ENCODE data around the gene RBM19.

Gene RBM19

DNA sequence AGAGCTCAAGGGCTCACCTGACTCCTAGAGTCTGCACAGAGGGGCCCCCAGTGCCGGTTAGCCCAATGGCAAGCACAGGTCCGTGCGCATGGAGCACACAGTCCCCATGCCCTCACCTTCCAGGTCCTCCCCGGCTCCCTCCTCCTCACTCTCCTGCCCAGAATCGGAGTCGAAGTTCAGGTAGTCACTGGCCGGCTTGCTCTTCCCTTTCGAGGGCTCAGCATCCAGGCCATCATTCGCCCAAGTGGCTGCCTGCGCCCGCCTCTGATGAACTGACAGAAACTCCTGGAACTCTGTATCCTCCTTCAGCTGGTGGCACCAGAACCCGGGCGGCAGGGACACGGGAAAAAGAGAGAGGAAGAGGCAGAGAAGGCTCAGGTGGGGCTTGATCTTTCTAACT is 7.0 kb downstream of the RBM19 start:
- DNase-seq = no peak

DNA sequence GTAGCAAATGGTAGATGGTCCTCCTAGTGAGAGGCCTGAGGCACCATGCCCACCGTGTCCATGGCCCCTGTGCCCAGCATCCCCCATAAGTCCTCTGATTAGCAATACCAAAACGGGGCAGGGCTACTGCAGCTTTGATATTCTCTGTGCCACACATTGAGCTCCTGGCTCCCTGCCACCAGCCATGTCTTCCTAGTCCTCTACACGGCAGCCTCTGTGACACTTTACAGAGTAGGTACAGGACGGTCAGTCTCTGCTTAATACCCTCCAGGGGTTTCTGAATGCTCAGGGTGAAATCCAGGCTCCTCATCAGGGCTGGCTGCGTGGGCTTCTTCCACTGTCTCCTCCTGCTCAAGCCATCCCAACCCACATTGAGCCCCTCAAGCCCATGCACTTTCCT is 8.0 kb downstream of the RBM19 start:
- no peak for DNase-seq

DNA sequence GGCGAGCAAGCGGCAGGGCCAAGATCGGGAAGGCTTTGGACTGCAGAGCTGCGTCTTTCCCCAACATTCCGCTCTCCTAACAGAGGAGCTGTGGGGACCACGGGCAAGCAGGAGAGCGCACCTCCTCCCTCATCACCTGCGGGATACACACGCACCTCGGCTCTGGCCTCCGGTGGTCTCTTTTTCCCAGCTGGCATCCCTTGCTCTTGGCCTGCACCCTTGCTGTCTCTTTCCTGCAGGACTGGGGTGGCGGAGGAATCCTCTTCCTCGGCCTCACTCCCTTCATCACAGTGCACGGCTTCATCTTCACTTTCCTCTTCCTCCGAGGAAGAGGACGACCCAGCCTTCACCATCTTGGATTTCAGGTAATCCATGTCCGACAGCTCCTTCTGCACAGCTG is 8.5 kb downstream of the RBM19 start:
- no peak for DNase-seq

DNA sequence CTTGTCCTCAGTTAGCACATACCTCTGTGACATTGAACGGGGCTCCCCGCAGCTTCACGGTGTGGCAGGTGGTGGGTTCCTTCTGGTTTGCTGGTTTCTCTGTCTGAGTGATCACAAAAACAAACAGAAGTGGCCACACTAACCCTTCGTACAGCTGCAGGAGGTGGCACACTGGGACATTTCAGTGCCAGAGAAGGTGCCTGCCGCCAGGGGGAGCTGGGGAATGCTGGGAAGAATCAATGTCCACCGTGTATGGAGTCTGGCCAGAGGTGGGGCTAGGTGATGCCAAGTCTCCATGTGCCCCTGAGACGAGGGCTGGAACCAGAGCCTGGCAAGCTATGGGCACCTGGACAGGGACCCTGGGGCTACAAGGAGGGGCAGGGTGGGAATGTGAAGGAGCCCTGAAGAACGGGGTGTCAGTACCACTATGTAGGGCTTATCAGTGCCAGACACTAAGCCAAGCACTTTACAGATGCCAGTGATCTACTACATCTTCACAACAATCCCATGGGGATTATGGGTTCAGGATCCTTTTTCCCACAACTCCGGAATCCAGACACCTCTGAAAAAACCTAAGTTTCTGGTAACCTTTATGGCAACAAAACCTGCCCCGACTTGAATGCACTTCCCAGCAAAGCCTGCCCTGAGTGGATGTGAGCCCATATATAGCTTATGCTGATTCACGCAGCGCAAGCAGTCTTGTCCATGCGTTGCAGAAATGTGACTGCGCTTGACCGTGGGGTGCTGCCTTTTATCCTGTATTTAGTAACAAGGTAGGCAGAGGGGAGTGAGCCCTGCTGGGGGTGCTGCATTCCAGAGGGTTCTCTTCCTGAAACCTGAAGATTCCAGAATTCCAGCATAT is 10.8 kb downstream of the RBM19 start:
- no peak for DNase-seq

DNA sequence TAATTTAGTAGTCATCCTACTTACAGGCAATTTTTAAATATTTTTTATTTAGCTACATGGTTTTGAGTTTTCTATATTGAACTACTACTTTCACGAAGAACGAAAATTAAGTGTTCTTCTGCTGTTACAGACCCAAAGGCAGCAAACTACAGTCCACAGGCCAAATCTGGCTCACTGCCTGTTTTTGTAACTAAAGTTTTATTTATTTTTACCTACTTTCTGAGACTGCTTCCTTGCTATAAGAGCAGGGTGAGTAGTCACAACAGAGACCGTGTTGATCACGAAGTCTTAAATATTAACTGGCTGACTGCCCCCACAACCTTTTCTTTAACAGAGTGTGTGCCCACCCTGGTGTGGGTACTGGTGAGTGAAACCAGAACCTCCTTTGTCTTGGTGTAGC is 11.6 kb downstream of the RBM19 start:
- DNase-seq = no peak

DNA sequence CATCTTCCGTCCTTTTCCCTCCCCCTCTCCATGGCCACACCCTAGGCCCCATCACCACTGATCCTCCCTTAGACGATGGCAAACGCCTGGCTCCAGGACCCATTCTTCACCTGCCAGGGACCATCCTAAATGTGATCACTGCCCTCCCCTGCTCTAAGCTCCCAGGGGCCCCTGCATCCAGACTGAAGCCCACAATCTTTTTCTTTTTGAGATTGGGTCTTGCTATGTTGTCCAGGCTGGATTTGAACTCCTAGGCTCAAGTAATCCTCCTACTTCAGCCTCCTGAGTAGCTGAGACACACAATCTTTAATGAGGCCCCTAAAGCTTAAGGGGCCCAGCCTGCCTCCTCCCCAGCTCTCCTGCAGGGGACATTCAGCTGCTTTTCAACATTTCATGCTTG is 15.3 kb downstream of the RBM19 start:
- no peak for DNase-seq

DNA sequence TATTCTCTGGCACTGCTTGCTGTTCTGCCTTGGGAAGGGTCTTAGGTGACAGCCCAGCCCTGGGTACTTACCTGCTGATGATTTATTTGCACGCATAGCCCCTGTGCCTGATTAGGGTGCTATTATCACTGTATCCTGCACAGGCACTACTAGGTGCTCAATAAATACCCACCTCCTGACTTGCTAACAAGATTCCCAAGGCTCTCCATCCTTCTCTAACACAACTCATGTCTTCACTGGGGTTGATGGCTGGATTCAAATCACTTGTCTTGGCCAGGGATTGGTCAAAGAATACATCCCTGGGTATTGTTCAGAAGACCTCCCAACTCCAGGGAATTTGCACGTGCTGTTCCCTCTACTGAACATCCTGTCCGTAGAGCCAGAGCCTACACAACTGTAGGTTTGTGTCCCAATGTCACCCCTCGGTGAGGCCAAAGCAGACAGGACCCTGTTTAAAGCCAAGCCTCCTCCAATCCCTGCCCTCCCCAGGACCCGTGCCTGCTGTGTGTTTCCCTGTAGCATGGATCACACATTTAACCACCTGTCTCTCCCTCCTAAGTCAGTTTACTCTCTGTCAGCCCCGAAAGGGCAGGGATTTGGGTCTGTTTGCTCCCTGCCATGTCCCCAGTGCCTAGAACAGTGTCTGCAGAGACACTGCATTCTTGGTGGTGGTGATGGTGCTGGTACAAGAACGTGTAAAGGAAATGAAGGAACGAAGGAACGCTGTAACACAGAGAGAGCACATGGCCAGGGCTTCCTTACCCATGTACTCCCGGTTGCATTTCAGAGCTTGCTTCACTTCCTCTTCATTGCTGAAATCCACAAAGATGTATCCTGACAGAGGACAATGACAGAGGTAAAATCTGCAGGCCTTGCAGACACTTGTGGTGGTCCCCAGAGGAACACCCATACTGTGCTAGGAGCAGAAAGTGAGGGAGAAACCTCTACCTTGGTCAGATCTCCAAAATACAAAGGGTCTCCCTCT is 16.5 kb downstream of the RBM19 start:
- no peak for DNase-seq

DNA sequence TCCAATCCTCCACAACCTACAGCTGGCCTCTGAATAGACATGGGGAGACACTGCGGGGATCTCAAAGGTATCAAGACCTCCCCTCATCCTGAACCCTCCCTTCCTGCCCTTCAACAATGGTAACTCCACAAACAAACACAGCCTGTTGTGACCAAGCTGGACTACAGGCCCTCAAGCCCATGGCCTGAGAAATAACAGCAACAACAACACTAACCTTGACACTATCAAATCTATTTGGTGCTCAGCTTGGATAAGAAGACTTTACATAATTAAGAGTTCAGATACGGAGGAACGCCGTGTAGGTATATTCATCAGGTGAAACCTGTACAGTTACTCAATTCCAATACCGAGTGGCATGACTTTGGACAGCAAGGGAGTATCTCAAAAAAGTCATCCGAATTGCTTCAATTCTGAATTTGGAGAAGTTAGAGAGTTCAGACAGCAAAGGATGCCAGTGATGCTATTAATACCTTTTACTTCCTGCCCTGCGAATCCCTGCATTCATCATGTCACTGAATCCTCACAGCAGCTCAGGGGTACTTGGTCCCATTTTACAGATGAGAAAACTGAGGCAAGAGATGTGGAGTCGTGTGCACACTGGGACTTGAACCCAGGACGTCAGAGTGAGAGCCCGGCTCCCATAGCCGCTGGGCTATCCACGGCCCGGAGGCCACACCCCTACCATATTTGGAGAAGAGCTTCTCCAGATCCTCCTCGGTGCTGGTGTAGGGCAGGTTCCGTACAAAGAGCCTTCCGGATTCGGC is 17.8 kb downstream of the RBM19 start:
- no peak for DNase-seq

DNA sequence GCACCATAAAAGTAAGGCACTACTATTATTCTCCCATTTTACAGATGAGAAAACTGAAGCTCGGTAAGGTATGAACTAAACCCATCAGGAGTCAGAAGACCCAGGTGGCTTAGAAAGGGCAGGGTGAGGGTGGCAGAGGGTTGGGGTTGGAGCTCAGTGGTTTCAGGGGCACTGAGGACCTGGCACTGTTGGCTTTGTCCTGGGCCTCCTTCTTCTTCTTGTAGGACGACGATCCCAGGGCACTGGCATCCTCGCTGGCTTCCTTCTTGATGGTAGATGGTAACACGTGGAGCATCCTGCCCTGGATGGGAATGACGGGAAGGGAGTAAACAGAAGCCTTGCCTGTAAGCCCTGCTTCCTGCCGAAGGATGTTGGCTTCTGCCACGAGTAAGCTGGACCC is 19.9 kb downstream of the RBM19 start:
- no peak for DNase-seq

DNA sequence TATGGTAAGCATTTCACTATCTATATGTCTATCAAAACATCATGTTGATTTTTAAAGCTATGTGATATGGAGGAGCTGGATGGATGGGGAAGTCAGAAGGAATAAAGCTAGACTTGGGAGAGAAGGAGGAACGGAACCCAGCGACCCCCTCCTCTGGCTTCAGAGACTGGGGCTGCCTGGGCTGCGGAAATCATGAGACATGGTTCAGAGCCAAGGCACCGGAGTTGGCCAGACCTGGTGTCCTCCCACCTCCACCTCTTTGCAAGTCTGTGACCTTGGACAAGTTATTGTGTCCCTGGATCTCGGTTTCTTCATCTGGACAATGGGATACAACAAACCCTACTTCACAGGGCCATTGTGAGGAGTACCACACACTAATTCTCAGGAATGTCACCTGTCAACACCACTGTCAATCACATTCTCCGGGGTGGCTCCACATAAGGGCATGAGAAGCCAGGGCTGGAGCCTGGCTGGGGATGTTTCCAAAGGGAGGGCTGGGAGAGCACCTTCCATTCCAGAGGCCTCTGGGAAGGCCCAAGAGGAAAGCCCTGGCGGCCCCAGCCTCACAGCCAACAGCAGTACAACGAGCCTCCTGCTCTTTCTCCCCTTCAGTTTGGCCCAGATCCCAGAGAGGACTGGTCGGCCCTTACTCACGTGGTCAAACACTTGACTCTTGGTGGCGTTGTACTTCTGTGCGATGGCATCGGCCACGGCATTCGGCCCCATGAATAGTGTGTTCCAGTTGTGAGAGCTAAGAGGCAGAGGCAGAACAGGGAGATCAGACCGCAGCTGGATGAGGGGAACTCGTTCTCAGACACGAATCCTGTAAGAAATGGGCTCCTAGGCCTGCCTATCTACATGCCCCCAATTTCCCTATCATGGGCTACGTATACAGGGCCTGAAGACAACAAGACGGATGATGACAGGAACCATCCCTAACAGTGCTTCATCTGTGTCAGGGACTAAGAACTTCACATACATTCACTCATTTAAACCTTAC is 20.7 kb downstream of the RBM19 start:
- no peak for DNase-seq

DNA sequence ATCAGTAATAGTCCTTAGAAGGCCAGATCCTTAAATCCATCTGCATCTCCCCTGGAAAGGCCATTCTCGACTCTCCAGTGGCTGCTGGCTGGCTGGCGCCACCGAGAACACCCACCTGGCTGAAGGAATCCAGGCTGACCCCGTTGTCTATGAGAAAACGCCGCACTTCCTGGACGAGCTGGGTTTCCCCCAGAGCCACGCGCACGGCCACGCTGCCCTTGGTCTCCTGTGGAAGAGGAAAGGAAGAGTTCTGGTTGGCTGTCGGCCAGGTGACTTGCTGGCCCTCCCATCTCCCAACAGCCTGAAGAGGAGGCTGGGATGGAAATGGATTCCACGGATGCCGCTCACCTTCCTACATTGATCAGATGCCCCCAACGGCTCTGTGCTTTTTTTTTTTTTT is 23.9 kb downstream of the RBM19 start:
- no peak for DNase-seq

DNA sequence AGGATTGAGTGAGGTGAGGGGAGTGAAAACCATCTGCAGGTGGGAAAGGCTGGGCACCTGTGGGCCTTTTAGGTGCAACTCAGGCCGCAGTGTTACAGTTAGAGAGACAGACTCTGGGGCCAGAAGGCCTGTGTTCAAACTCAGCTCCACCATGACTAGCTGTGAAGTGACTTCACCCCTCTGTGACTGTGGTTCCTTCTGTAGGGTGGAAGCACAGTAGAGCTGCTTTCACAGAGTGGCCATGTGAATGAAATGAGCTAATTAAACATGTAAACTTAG is 25.0 kb downstream of the RBM19 start:
- no peak for DNase-seq

DNA sequence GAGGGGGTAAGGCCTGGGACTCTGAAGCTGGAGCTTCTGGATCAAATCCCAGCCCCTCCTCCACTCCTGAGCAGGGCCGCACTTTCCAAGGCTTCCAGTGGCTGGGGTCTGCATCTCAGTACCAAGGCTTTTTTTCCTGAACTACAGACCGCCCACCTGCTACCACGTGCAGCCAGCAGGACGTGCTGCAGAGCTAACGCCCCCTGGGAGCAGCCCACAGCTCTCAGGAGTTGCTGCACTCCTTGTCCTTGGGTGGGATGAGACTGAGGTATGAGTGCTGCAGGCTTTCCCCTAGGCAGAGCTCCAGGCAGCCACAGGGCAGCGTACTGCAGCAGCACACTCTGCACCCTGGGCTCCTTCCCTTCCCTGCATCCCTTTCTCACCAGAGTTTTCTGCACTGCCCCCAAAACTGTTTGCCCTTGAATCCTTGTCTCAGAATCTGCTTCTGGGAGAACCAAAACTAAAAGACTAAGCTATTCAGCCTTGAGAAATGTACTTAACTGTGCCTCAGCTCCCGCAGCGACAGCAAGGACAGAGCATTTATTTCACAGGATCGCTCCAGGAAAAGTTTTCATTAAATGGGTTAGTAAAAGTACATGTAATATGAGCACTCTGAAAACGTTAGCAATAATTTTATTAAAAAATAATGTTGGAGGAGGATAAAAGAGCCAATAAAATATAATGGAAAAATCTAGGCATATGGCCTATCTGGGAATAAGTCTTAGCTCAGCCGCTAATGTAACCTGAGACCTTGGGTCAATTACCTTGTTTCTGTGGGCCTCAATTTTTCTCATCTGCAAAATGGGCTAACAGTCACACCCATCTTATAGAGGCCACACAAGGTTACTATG is 25.5 kb downstream of the RBM19 start:
- peak in 8 of 56 donors; percentile 2 to 36 (median 12) for DNase-seq

DNA sequence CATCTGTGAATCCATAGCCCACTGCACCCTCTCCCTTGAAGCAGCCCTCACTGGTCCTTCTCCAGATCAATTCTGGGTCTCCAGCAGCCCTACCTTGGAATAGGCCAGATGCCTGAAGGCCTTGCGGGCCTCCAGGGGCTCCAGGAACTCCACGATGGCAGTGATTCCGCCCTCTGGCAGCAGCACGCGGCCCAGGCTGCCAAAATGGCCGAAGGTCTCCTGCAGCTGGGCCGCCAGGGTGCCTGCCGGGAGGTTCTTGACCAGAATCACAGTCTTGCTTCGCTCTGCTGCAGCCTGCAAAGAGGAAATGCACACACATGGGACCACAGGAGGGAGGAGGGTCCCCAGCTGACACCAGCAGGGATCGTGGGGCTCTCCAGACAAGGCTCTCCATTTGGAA is 26.3 kb downstream of the RBM19 start:
- DNase-seq = no peak

DNA sequence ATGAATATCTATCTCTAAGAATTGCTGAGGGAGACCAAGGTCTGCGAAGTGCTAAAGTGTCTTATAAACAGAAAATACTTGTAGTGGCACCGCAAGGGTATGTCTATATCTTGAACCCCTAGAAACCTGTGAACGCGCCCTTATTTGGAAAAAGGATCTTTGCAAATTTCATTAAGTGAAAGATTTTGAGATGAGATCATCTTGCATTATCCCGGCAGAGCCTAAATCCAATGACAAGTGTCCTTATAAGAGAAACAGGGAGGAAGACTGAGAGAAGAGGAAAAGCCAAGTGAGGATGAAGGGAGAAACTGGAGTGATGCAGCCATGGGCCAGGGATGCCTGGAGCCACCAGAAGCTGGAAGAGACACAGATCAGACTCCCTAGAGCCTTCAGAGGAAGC is 27.7 kb downstream of the RBM19 start:
- DNase-seq = no peak

DNA sequence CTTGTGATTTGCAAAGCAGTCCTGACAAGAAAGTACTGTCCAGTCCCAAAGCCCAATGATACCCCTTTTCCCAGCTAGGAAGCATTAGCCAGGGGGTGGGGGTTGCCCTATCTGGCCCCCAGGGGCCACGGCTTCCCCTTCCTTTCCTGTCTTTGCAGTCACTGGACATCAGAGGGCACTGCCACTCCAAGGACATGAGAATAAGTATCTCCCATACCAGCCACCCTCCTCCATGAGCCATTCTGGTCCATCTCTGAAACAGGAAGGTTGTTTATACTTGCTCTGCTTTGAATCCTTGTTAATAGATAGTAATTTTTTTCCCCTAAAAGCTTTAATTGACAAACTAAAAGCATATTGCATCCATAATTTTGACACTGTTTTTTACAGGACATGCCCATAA is 29.7 kb downstream of the RBM19 start:
- DNase-seq = no peak

DNA sequence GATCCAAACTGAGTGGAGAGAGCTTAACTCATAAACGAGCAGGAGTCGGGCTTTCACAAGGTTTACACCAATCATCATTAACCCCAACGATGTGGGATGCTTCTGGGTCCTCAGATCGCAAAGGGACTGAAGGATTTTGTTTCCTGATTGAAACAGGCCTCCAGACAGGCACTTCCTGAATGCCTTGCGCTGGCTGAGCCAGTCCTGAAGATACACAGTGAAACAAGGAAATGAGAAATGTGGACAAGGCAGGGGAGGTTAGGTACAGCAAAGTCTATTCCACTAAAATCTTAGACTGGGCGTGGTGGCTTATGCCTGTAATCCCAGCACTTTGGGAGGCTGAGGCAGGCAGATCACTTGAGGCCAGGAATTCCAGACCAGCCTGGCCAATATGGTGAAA is 30.7 kb downstream of the RBM19 start:
- DNase-seq = no peak

DNA sequence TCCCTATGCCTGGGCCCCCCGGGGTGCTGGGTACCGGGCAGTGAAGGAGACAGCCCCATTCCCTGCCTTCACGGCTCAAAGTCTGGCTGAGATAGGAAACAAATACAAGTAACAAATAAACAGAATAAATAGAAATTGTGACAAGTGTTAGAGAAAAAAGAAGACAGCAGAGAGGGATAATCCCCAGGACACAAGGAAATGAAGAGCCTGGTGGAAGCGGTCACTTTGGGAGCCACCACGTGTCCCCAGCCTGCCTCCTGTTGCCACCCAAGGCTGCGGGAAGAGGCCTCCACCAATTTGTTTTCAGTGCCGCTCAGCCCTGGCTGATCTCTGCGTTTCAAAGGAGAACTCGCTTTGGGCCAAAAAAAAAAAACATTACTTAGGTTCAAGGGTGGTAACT is 31.2 kb downstream of the RBM19 start:
- DNase-seq = no peak

DNA sequence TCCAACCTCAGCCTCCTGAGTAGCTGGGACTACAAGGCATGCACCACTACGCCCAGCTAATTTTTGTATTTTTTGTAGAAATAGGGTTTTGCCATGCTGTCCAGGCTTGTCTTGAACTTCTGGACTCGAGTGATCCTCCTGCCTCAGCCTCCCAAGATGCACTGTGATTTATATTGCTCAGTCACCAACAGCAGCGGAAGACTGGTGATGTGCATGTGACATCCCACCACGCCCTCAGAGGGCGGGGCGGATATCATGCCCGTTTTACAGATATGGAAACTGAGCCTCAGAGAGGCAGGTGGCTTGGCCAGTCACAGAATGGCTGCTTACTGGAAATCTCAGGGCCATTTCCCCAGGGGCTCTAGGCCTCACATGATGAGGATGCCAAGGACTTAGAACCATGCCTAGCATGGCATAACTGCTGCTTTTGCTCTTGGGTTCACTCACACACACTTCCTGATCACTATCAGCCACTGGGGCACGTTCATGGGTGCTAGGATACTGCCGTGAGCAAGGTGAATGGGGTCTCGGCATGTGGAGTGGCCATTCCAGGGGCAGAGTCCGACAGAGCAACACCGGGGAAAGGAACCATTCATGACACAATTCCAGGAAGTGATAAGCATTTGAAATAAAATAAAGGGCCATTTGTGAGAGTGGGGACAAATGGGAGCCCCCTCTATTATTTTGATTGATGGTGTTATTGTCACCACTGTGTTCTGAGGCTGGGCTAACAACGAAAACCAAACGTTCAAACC is 31.9 kb downstream of the RBM19 start:
- DNase-seq = no peak

Data from nucleus accumbens (tissue), 56 donors.